ACC112 (cell line): ENCODE results near the gene MTG1.
"Not testable (repeated sequence)": the region's sequence is repeated elsewhere in the genome, so short reads cannot be mapped to it uniquely, and the experiment has no call there.

Experiments used
- H2AFZ ChIP-seq: fragments of 200-600 bp; sonication (generic); one replicate; pipeline ENCODE4 v1.6.0; 2017; ENCODE audit warnings: antibody characterized with exemption, low read length; ENCODE audit not compliant: unreplicated experiment
- H3K27ac ChIP-seq: fragments of 200-600 bp; sonication (generic); 2 replicates; pipeline ENCODE4 v1.5.1; 2014; ENCODE audit warnings: low read depth, mild to moderate bottlenecking, antibody characterized with exemption, low read length, moderate library complexity
- H3K27me3 ChIP-seq: fragments of 200-600 bp; sonication (generic); 2 replicates; pipeline ENCODE4 v1.6.1; 2014; ENCODE audit warnings: mild to moderate bottlenecking, antibody characterized with exemption, low read length, moderate library complexity, mixed read lengths; ENCODE audit not compliant: insufficient read depth
- H3K36me3 ChIP-seq: fragments of 200-600 bp; sonication (generic); 2 replicates; pipeline ENCODE4 v1.6.1; 2016; ENCODE audit warnings: mild to moderate bottlenecking, antibody characterized with exemption, low read length, moderate library complexity, mixed read lengths; ENCODE audit not compliant: insufficient read depth
- H3K4me1 ChIP-seq: fragments of 200-600 bp; sonication (generic); one replicate; pipeline ENCODE4 v1.6.1; 2016; ENCODE audit warnings: low read length, mixed read lengths; ENCODE audit not compliant: insufficient read depth, unreplicated experiment, control insufficient read depth
- H3K4me3 ChIP-seq: fragments of 200-600 bp; sonication (generic); 2 replicates; pipeline ENCODE4 v1.5.1; 2014; ENCODE audit warnings: mild to moderate bottlenecking, low read depth, low read length
- H3K79me2 ChIP-seq: fragments of 200-600 bp; sonication (generic); one replicate; pipeline ENCODE4 v1.6.0; 2016; ENCODE audit warnings: low read length; ENCODE audit not compliant: control insufficient read depth, unreplicated experiment, insufficient read depth

MTG1 gene

DNA sequence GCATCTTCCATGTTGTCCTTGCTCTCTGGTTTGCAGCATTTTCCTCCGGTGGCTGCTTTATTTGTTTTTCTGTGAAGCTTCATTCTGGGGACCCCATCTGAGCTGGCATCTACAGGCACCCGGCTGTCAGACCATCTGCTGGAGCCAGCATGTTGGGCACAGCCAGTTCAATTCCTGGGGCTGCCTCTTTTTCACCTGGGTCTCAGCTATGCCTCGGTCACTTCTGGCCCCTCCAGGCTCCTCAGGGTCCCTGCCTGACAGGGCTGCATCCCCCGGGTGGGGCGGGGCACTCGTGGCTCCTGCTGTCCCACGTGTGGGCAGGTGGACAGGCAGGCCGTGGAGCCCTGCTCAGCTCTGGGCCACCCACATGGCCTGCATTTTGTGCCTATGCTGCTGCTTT, 67.9 kb downstream of the MTG1 start:
- no peaks in the 10 kb centered on the region for H3K79me2 ChIP-seq
- no peak overlapping the region for H3K4me3 ChIP-seq
- H3K36me3 ChIP-seq = no peaks in the 10 kb centered on the region
- no peaks in the 10 kb centered on the region for H3K4me1 ChIP-seq
- no peak overlapping the region for H2AFZ ChIP-seq
- H3K27ac ChIP-seq = no peak overlapping the region
- no peaks in the 10 kb centered on the region for H3K27me3 ChIP-seq

DNA sequence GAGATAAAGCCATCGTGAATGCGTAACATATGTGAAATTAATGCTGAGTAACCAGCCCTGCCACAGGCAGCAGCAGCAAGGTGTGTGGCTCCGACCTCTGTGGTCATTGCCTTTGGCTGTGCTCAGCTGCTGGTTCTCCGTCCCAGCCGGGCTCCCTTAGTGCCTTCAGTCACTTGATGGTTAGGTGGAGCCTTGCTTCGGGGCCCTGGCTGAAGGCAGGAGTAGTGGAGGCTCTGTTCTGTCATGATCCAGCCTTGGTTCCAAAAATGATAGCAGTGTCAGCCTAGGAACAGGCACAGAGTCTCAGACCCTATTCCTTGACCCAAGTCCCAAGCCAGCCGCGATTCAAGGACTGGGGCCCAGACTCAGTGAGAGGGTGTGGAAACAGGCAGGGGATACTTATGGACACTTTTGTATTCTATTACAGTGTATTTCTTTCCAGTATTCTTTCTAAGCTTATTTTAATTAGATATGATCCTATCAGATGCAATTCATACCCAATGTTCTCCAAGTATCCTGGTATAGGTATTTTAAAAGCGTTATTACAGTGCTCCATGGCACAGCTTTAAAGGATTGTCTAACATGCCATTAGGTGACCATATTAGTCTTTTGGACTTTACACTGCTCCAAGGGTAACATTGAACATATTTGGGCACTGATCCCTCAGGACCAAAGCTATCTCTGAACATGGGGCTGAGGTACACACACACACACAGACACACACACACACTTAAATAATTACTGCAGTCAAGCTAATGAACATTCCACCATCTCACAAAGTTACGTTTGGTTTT, 68.8 kb downstream of the MTG1 start:
- H3K27ac ChIP-seq = no peak overlapping the region
- H3K27me3 ChIP-seq = no peaks in the 10 kb centered on the region
- H3K4me3 ChIP-seq = no peak overlapping the region
- H3K4me1 ChIP-seq = no peaks in the 10 kb centered on the region
- no peaks in the 10 kb centered on the region for H3K36me3 ChIP-seq
- no peaks in the 10 kb centered on the region for H3K79me2 ChIP-seq
- no peak overlapping the region for H2AFZ ChIP-seq

DNA sequence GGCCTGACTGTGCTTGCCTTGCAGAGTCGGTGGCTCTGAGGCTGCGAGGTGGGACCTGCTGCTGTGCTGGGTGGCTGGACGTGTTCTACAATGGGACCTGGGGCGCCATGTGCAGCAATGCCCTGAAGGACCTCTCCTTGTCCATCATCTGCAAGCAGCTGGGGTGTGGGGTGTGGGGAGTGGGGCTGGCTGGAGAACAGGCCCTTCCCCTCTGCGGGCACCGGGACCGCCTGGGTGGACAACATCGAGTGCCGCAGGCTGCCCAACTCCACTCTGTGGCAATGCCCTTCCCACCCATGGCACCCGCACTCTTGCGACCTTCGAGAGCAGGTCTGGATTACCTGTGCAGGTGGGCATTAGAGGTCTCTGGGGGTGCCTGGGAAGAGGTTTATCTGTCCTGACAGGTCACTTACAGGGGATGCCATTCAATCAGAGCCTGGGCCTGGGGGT, 70.7 kb downstream of the MTG1 start:
- Histone ChIP-seq H3K4me3 (no peak overlapping the region), H2AFZ (no peak overlapping the region), H3K27me3 (no peaks in the 10 kb centered on the region), H3K27ac (no peak overlapping the region), H3K36me3 (no peaks in the 10 kb centered on the region; the same call in 1 of the 2 replicates), H3K79me2 (no peaks in the 10 kb centered on the region), H3K4me1 (no peaks in the 10 kb centered on the region)

DNA sequence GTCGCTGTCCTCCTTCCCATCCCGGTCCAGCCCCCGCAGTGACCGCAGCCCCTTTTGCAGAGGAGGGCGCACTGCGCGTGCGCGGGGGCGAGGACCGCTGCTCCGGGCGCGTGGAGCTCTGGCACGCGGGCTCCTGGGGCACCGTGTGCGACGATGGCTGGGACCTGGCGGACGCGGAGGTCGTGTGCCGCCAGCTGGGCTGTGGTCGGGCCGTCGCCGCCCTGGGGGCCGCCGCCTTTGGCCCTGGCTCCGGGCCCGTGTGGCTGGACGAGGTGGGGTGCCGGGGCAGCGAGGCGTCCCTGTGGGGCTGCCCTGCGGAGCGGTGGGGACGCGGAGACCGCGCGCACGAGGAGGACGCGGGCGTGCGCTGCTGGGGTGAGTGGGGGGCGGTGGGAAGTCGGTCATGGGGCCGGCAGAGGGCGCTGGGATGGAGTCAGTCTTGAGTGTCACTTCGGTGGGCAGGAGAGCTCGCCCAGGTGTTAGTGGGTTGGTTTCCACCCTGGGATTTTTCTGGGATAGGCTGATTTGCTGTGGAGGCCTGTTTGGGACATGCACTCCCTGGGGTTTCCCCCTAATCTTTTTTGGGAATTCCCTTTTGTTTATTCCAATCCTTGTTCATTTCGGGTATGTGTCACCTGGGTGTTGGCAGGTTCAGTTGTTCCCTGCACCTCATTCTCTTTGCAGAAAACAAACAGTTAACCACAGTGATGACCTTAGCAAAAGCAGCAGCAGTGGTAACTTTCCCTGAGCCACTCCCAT, 71.4 kb downstream of the MTG1 start:
- H3K27me3 ChIP-seq = no peaks in the 10 kb centered on the region
- H3K79me2 ChIP-seq = no peaks in the 10 kb centered on the region
- no peak overlapping the region for H2AFZ ChIP-seq
- no peaks in the 10 kb centered on the region for H3K4me1 ChIP-seq
- H3K27ac ChIP-seq = no peak overlapping the region
- H3K36me3 ChIP-seq = no peaks in the 10 kb centered on the region; the same call in 1 of the 2 replicates
- H3K4me3 ChIP-seq = no peak overlapping the region

DNA sequence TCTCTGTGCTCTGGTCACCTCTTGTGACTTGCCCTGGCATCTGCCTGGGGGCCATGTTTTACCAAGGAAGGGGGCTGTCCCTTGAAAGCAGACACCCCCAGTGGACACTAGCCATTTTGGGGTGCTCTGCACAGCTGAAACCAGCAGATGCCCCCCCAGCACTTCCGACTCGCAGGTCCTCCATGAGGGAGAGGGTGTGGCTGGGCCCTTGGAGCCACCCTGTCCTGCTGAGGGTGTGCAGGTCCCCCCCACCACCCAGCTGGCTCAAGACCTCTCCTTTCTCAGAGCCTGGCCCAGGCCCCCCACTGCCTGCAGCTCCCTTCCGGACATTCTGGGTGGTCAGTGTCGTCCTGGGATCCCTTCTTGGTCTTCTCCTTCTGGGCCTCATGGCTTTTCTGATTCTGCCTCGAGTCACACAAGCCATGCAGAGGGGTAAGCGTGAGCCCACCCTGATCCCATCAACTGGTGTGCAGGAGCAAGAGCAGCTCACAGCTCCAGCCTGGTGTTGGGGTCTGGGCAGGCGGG, 72.1 kb downstream of the MTG1 start:
- Histone ChIP-seq H3K27me3 (no peaks in the 10 kb centered on the region), H3K27ac (no peak overlapping the region), H3K36me3 (no peaks in the 10 kb centered on the region; the same call in 1 of the 2 replicates), H3K79me2 (no peaks in the 10 kb centered on the region), H3K4me1 (no peaks in the 10 kb centered on the region), H3K4me3 (no peak overlapping the region), H2AFZ (no peak overlapping the region)

DNA sequence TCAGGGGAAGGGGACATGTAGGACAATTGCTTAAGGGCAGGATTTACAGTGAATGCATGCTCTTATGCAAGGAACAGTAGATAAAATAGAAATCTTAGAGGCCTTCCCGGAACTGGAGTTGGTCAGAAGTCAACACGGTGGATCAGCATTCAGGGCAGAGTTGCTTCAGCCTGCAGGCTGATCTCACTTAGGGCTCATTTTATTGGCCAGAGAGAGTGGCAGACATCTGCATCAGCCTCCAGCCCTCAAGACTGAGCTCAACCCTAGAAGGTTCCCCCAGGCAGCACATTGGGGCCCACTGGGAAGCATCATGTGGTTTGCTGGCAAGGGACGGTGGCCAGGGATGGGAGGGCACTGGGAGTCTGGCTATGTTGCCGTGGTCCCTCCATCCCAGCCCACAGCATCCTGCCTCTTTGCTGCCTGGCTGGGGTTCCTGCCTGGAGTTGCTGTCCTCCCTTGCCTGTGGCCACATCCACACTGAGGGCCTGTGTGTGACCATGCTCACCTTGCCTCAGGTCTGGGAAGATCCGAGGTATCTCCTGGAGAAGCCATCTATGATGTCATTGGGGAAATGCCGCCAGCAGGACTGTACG, 72.8 kb downstream of the MTG1 start:
- no peaks in the 10 kb centered on the region for H3K79me2 ChIP-seq
- no peak overlapping the region for H3K27ac ChIP-seq
- H3K4me3 ChIP-seq = no peak overlapping the region
- H2AFZ ChIP-seq = no peak overlapping the region
- no peaks in the 10 kb centered on the region; the same call in 1 of the 2 replicates for H3K36me3 ChIP-seq
- no peaks in the 10 kb centered on the region for H3K27me3 ChIP-seq
- no peaks in the 10 kb centered on the region for H3K4me1 ChIP-seq

DNA sequence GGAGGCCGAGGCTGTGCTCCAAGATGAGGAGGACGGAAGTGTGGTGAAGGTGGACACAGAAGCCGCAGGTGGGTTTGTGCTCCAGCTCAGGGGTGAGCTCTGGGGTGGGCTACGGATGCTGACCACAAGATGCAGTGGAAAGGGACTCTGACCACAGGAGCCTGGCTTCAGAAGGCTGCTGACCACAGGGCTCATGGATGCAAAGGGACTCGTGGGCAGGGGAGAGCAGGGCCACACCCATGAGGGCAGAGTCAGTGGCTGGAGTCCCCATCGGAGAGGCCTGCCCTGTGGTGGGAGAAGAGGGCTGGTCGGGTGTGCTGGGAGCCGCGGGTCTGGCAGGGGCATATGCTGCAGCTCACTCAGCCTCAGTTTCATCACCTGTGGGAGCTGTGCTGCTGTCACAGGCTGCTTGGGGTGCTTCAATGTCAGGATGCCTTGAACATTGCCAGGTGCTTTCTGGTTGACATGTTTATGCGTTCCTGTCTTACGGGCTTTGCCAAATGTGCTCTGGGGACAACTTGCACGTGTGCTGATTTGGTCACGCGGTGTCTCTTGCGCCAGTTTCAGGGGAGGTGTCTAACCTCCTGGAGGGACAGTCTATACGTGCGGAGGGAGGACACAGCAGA, 73.4 kb downstream of the MTG1 start:
- no peaks in the 10 kb centered on the region for H3K79me2 ChIP-seq
- no peak overlapping the region for H2AFZ ChIP-seq
- no peak overlapping the region for H3K27ac ChIP-seq
- no peaks in the 10 kb centered on the region; the same call in 1 of the 2 replicates for H3K36me3 ChIP-seq
- H3K4me3 ChIP-seq = no peak overlapping the region
- no peaks in the 10 kb centered on the region for H3K4me1 ChIP-seq
- no peaks in the 10 kb centered on the region for H3K27me3 ChIP-seq

DNA sequence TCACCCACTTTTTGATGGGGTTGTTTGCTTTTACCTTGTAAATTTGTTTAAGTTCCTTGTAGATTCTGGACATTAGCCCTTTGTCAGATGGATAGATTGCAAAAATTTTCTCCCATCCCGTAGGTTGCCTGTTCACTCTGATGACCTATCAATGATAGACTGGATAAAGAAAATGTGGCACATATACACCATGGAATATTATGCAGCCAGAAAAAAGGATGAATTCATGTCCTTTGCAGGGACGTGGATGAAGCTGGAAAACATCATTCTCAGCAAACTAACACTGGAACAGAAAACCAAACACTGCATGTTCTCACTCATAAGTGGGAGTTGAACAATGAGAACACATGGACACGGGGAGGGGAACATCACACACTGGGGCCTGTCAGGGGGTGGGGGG, 75.2 kb downstream of the MTG1 start:
- not testable (repeated sequence) for H3K27me3 ChIP-seq, H2AFZ ChIP-seq, H3K27ac ChIP-seq, H3K4me1 ChIP-seq, H3K79me2 ChIP-seq, H3K36me3 ChIP-seq, H3K4me3 ChIP-seq

DNA sequence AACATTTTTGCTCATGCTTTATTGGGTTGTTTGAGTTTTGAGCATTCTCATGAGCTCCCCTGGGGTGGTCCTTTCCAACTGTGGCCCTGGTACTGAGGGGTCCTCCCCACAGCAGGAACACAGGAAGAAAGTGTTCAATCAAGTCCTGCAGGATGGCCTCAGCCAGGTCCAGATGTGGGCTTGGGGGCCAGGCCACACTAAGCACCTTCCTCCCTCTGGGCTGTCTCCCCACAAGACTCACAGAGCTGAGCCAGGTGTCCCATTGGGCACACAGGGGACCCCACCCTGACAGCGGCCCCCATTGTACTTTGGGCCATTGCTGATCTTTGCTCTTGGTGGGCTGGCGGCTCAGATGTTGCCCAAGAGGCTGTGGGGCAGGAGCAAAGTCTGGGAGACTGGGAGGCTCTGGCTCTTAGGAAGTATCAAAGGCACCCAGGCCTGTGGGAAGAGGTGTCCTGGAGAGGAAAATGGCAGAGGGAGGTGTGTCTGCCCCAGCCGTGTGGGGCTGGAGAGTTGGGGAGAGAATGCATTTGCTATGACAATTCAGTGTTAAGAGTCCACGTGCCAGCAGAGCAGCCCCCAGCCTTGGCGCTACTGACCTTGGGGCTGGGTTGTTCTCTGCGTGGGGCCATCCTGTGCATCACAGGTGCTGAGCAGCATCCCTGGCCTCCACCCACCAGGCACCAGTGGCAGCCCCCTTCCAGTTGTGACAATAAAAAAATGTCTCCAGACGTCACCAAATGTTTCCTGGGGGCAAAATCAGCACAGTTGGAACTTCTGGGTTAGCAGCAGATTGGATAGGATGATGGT, 77.5 kb downstream of the MTG1 start:
- H2AFZ ChIP-seq = no peak overlapping the region
- no peaks in the 10 kb centered on the region for H3K4me1 ChIP-seq
- H3K79me2 ChIP-seq = no peaks in the 10 kb centered on the region

More for the DNA sequence above, 77.5 kb downstream of the MTG1 start:
- Histone ChIP-seq H3K27me3 (no peaks in the 10 kb centered on the region), H3K4me3 (no peak overlapping the region), H3K27ac (no peak overlapping the region), H3K36me3 (no peaks in the 10 kb centered on the region; the same call in 1 of the 2 replicates)
